HEK293 (cell line): ENCODE measurements around the gene RPS23.
A peak's percentile ranks its signal among the peaks of the same experiment; 100 is the strongest.

Experiments
- CTCF ChIA-PET: fragments of 350-600 bp; formaldehyde crosslinking; extraction: SDS; loops from one replicate; lab custom pipeline; 2021; ENCODE audit warnings: antibody characterized with exemption; lab: Yijun Ruan, JAX
- POLR2A ChIA-PET: fragments of 300-600 bp; formaldehyde crosslinking; extraction: SDS; loops from one replicate; lab custom pipeline; 2020; ENCODE audit warnings: antibody characterized with exemption, inconsistent platforms; lab: Yijun Ruan, JAX
- H3K27ac ChIP-seq: fragments of 200-500 bp; sonication (Bioruptor generic); 2 replicates; pipeline ENCODE4 v1.5.1; 2014; ENCODE audit warnings: low read depth, low read length, control low read depth, inconsistent platforms; ENCODE audit errors: extremely low read depth
- H3K36me3 ChIP-seq, 2 experiments: fragments of 200-500 bp in 1 of 2; sonication (Bioruptor generic) in 1 of 2; 1 replicate in 1 of 2; 2 replicates in 1 of 2; pipeline ENCODE4 v1.5.1; 2014 to 2017; ENCODE audit warnings: inconsistent platforms in 2 of 2, low read length in 2 of 2; ENCODE audit not compliant: control insufficient read depth in 2 of 2, insufficient read depth in 1 of 2
- H3K4me1 ChIP-seq: fragments of 200-500 bp; sonication (Bioruptor generic); 2 replicates; pipeline ENCODE4 v1.5.1; 2014; ENCODE audit warnings: mild to moderate bottlenecking, low read length, inconsistent platforms; ENCODE audit not compliant: control insufficient read depth, insufficient read depth
- H3K4me3 ChIP-seq: 2 replicates; pipeline ENCODE4 v1.5.1; 2011; ENCODE audit warnings: low read depth, mild to moderate bottlenecking, control low read depth, low read length, moderate library complexity
- H3K9me3 ChIP-seq: fragments of 200-500 bp; sonication (Bioruptor generic); 2 replicates; pipeline ENCODE4 v1.5.1; 2014; ENCODE audit warnings: low read depth, low read length, inconsistent platforms; ENCODE audit not compliant: control insufficient read depth, insufficient read depth
- BCL11B ChIP-seq: fragments of 450-650 bp; formaldehyde crosslinking; IDR thresholded peaks from 2 replicates; pipeline ENCODE4 v1.5.1; 2016; ENCODE audit warnings: low read depth, missing biosample characterization, missing genetic modification characterization
- HOXA7 ChIP-seq: sonication (generic); formaldehyde crosslinking; IDR thresholded peaks from 2 replicates; pipeline ENCODE4 v1.8.1; 2022; ENCODE audit warnings: missing genetic modification reagents, borderline replicate concordance
- MEIS1 ChIP-seq: sonication (generic); formaldehyde crosslinking; IDR thresholded peaks from 2 replicates; pipeline ENCODE4 v1.8.1; 2022; ENCODE audit warnings: missing genetic modification reagents, mild to moderate bottlenecking, borderline replicate concordance
- MYNN ChIP-seq: fragments of 450-650 bp; formaldehyde crosslinking; IDR thresholded peaks from 2 replicates; pipeline ENCODE4 v1.5.1; 2016; ENCODE audit warnings: missing biosample characterization, missing genetic modification characterization, borderline replicate concordance
- PRDM4 ChIP-seq: fragments of 450-650 bp; formaldehyde crosslinking; IDR thresholded peaks from 2 replicates; pipeline ENCODE4 v1.5.1; 2017; ENCODE audit warnings: missing biosample characterization, missing genetic modification characterization
- SALL2 ChIP-seq: fragments of 450-650 bp; formaldehyde crosslinking; IDR thresholded peaks from 2 replicates; pipeline ENCODE4 v1.5.0; 2017; ENCODE audit warnings: missing biosample characterization, mild to moderate bottlenecking, missing genetic modification characterization, borderline replicate concordance
- SCRT2 ChIP-seq: fragments of 450-650 bp; formaldehyde crosslinking; IDR thresholded peaks from 2 replicates; pipeline ENCODE4 v1.5.1; 2016; ENCODE audit warnings: missing biosample characterization, missing genetic modification characterization
- SP3 ChIP-seq: fragments of 450-650 bp; formaldehyde crosslinking; IDR thresholded peaks from 2 replicates; pipeline ENCODE4 v1.5.1; 2016; ENCODE audit warnings: missing biosample characterization, missing genetic modification characterization
- YY1 ChIP-seq: fragments of 450-650 bp; formaldehyde crosslinking; IDR thresholded peaks from 2 replicates; pipeline ENCODE4 v1.5.1; 2018; ENCODE audit warnings: missing biosample characterization, missing genetic modification characterization
- YY2 ChIP-seq: fragments of 450-650 bp; formaldehyde crosslinking; IDR thresholded peaks from 2 replicates; pipeline ENCODE4 v1.5.1; 2016; ENCODE audit warnings: missing biosample characterization, missing genetic modification characterization
- ZBTB8A ChIP-seq: fragments of 450-650 bp; formaldehyde crosslinking; IDR thresholded peaks from 2 replicates; pipeline ENCODE4 v1.5.1; 2016; ENCODE audit warnings: missing biosample characterization, missing genetic modification characterization
- ZNF132 ChIP-seq: fragments of 450-650 bp; formaldehyde crosslinking; IDR thresholded peaks from 2 replicates; pipeline ENCODE4 v1.5.1; 2017; ENCODE audit warnings: missing biosample characterization, missing genetic modification characterization, borderline replicate concordance
- ZNF133 ChIP-seq: fragments of 450-650 bp; formaldehyde crosslinking; IDR thresholded peaks from 2 replicates; pipeline ENCODE4 v1.5.1; 2016; ENCODE audit warnings: missing biosample characterization, missing genetic modification characterization
- ZNF140 ChIP-seq: fragments of 450-650 bp; formaldehyde crosslinking; IDR thresholded peaks from 2 replicates; pipeline ENCODE4 v1.5.1; 2016; ENCODE audit warnings: missing biosample characterization, missing genetic modification characterization
- ZNF157 ChIP-seq: fragments of 450-650 bp; formaldehyde crosslinking; IDR thresholded peaks from 2 replicates; pipeline ENCODE4 v1.5.1; 2016; ENCODE audit warnings: missing biosample characterization, missing genetic modification characterization
- ZNF169 ChIP-seq: fragments of 450-650 bp; formaldehyde crosslinking; IDR thresholded peaks from 2 replicates; pipeline ENCODE4 v1.5.1; 2016; ENCODE audit warnings: missing biosample characterization, missing genetic modification characterization
- ZNF184 ChIP-seq: fragments of 450-650 bp; IDR thresholded peaks from 2 replicates; pipeline ENCODE4 v1.5.1; 2018; ENCODE audit warnings: missing biosample characterization, mild to moderate bottlenecking, missing genetic modification characterization
- ZNF354C ChIP-seq: fragments of 450-650 bp; formaldehyde crosslinking; IDR thresholded peaks from 2 replicates; pipeline ENCODE4 v1.5.1; 2016; ENCODE audit warnings: missing biosample characterization, missing genetic modification characterization, low read depth, borderline replicate concordance
- ZNF433 ChIP-seq: fragments of 450-650 bp; formaldehyde crosslinking; IDR thresholded peaks from 2 replicates; pipeline ENCODE4 v1.5.1; 2016; ENCODE audit warnings: missing biosample characterization, missing genetic modification characterization, low read depth
- ZNF664 ChIP-seq: fragments of 450-650 bp; formaldehyde crosslinking; IDR thresholded peaks from 2 replicates; pipeline ENCODE4 v1.5.1; 2016; ENCODE audit warnings: missing biosample characterization, missing genetic modification characterization
- ZSCAN23 ChIP-seq: fragments of 450-650 bp; formaldehyde crosslinking; IDR thresholded peaks from 2 replicates; pipeline ENCODE4 v1.5.1; 2016; ENCODE audit warnings: missing biosample characterization, missing genetic modification characterization
- TF ChIP-seq, protein P1 (sequence below): fragments of 450-650 bp; formaldehyde crosslinking; IDR thresholded peaks from 2 replicates; pipeline ENCODE4 v1.5.1; 2016; ENCODE audit warnings: missing biosample characterization, missing genetic modification characterization, borderline replicate concordance
- TF ChIP-seq, protein P2 (sequence below): fragments of 450-650 bp; formaldehyde crosslinking; IDR thresholded peaks from 2 replicates; pipeline ENCODE4 v1.5.1; 2016; ENCODE audit warnings: missing biosample characterization, missing genetic modification characterization
- TF ChIP-seq, protein P3 (sequence below): fragments of 450-650 bp; formaldehyde crosslinking; IDR thresholded peaks from 2 replicates; pipeline ENCODE4 v1.5.1; 2016; ENCODE audit warnings: missing biosample characterization, missing genetic modification characterization

RPS23 gene

GRCh38 chr5:82307451-82307850 lies 29.3 kb upstream of the RPS23 start:
- no peaks in the 10 kb centered on the region for H3K9me3 ChIP-seq
- TF ChIP-seq ZNF433 (tag by site-specific recombination) (no peak), ZNF169 (tag by site-specific recombination) (no peak), SCRT2 (tag by site-specific recombination) (peak; percentile 51; the same call in 1 of the 2 replicates), ZNF184 (tag by site-specific recombination) (no peak), ZNF157 (tag by site-specific recombination) (no peak), YY2 (tag by site-specific recombination) (no peak), BCL11B (tag by site-specific recombination) (no peak)
- peaks cover 0 to 15% of the 10 kb centered on the region in 2 experiments; a peak in 1 of 3 replicates for H3K36me3 ChIP-seq
- no peak overlapping the region for H3K4me3 ChIP-seq
- peaks cover under 1% of the 10 kb centered on the region; the same call in 1 of the 2 replicates for H3K4me1 ChIP-seq
- CTCF ChIA-PET, result interaction anchor here (0.7 to 1.2 kb wide), 3 partner anchors 9 to 533 kb away, joined by 3 to 4 read pairs (median 3); no protein-coding TSS in a partner anchor
- no peak overlapping the region for H3K27ac ChIP-seq
- POLR2A ChIA-PET, result interaction anchor here (1.5 kb wide), 1 partner anchor 29 kb away, joined by 3 read pairs; the partner anchor contains the start of gene RPS23

DNA sequence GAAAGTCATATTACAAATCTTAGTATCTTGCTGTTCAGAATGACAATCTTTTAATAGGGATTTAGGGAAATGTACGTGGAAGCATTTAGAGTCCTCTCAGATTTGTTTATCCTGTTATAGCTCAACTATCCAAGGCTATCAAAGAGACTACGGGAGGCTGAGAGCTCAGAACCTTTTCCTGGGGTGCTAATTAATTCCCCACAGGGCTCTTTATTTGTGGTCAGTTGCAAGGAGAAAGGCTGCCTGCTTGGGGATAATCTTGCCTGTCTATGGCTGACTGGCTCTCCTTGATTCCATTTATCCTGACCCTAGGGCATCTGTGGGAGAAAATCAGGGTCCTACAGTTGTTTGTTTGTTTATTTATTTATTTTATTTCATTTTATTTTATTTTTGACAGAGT lies 28.0 kb upstream of the RPS23 start:
- peaks cover 0 to 12% of the 10 kb centered on the region in 2 experiments; a peak in 1 of 3 replicates for H3K36me3 ChIP-seq
- no peak overlapping the region for H3K27ac ChIP-seq
- H3K4me3 ChIP-seq, result no peak overlapping the region
- TF ChIP-seq ZNF354C, result no peak
- TF ChIP-seq ZNF140 (tag by site-specific recombination), result no peak
- TF ChIP-seq, protein P1, sequence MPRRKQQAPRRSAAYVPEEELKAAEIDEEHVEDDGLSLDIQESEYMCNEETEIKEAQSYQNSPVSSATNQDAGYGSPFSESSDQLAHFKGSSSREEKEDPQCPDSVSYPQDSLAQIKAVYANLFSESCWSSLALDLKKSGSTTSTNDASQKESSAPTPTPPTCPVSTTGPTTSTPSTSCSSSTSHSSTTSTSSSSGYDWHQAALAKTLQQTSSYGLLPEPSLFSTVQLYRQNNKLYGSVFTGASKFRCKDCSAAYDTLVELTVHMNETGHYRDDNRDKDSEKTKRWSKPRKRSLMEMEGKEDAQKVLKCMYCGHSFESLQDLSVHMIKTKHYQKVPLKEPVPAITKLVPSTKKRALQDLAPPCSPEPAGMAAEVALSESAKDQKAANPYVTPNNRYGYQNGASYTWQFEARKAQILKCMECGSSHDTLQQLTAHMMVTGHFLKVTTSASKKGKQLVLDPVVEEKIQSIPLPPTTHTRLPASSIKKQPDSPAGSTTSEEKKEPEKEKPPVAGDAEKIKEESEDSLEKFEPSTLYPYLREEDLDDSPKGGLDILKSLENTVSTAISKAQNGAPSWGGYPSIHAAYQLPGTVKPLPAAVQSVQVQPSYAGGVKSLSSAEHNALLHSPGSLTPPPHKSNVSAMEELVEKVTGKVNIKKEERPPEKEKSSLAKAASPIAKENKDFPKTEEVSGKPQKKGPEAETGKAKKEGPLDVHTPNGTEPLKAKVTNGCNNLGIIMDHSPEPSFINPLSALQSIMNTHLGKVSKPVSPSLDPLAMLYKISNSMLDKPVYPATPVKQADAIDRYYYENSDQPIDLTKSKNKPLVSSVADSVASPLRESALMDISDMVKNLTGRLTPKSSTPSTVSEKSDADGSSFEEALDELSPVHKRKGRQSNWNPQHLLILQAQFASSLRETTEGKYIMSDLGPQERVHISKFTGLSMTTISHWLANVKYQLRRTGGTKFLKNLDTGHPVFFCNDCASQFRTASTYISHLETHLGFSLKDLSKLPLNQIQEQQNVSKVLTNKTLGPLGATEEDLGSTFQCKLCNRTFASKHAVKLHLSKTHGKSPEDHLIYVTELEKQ (tag by site-specific recombination), result no peak
- TF ChIP-seq ZNF133 (tag by site-specific recombination), result no peak
- TF ChIP-seq ZNF169 (tag by site-specific recombination), result no peak
- TF ChIP-seq, protein P2, sequence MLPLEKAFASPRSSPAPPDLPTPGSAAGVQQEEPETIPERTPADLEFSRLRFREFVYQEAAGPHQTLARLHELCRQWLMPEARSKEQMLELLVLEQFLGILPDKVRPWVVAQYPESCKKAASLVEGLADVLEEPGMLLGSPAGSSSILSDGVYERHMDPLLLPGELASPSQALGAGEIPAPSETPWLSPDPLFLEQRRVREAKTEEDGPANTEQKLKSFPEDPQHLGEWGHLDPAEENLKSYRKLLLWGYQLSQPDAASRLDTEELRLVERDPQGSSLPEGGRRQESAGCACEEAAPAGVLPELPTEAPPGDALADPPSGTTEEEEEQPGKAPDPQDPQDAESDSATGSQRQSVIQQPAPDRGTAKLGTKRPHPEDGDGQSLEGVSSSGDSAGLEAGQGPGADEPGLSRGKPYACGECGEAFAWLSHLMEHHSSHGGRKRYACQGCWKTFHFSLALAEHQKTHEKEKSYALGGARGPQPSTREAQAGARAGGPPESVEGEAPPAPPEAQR (tag by site-specific recombination), result no peak
- no peak for TF ChIP-seq HOXA7 (CRISPR knock-in tag)
- TF ChIP-seq, protein P3, sequence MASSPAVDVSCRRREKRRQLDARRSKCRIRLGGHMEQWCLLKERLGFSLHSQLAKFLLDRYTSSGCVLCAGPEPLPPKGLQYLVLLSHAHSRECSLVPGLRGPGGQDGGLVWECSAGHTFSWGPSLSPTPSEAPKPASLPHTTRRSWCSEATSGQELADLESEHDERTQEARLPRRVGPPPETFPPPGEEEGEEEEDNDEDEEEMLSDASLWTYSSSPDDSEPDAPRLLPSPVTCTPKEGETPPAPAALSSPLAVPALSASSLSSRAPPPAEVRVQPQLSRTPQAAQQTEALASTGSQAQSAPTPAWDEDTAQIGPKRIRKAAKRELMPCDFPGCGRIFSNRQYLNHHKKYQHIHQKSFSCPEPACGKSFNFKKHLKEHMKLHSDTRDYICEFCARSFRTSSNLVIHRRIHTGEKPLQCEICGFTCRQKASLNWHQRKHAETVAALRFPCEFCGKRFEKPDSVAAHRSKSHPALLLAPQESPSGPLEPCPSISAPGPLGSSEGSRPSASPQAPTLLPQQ (tag by site-specific recombination), result no peak
- no peak for TF ChIP-seq ZBTB8A (tag by site-specific recombination)
- TF ChIP-seq MEIS1, result no peak
- TF ChIP-seq ZSCAN23 (tag by site-specific recombination), result no peak
- no peak for TF ChIP-seq SP3 (tag by site-specific recombination)
- TF ChIP-seq ZNF664 (tag by site-specific recombination), result no peak
- TF ChIP-seq YY1 (tag by site-specific recombination), result no peak
- TF ChIP-seq MYNN (tag by site-specific recombination), result no peak
- TF ChIP-seq PRDM4 (tag by site-specific recombination), result no peak
- no peak for TF ChIP-seq ZNF132
- no peak for TF ChIP-seq SALL2 (tag by site-specific recombination)
- TF ChIP-seq, all 188 proteins: peak for 0
- POLR2A ChIA-PET, result no interaction called here
- CTCF ChIA-PET, result interaction anchor here (0.6 to 1.0 kb wide), 2 partner anchors 32 to 706 kb away, joined by 3 to 4 read pairs; no protein-coding TSS in a partner anchor
- Histone ChIP-seq H3K9me3 (no peaks in the 10 kb centered on the region), H3K4me1 (no peaks in the 10 kb centered on the region)
